OCI-LY7 (cell line): ENCODE results near the gene TRDN. TPM values are rescaled to one million over a fixed set of nuclear protein-coding genes. Genes with fewer than 3 reads are reported as not detected.
"Not testable (repeated sequence)": the region's sequence is repeated elsewhere in the genome, so short reads cannot be mapped to it uniquely, and the experiment has no call there.

Source experiments
- BruUV-seq: library from RNA; stranded (reverse); fragments of 400-500 nt; replicated peaks from 2 replicates; lab custom pipeline; 2021; lab: Mats Ljungman, UMichigan
- CTCF ChIA-PET: fragments of 300-600 bp; sonication (Branson Sonifier 250); formaldehyde crosslinking; loops from one replicate; lab custom pipeline; 2022; ENCODE audit warnings: antibody characterized with exemption; ENCODE audit not compliant: unreplicated experiment; lab: Charles Lee
- POLR2A ChIA-PET: fragments of 300-600 bp; sonication (Branson Sonifier 250); formaldehyde crosslinking; loops from one replicate; lab custom pipeline; 2022; ENCODE audit warnings: antibody characterized with exemption; lab: Charles Lee
- DNase-seq: peaks from one replicate; pipeline ENCODE4 v3.0.0-alpha.2; 2015; ENCODE audit warnings: low spot score
- H2AFZ ChIP-seq: fragments of 200-600 bp; sonication (generic), shearing (Covaris generic); 2 replicates; pipeline ENCODE4 v1.6.1; 2014; ENCODE audit warnings: mild to moderate bottlenecking, antibody characterized with exemption, low read length, moderate library complexity
- H3K27ac ChIP-seq: fragments of 200-600 bp; sonication (generic); 2 replicates; pipeline ENCODE4 v1.5.1; 2014; ENCODE audit warnings: mixed run types, low read depth, mild to moderate bottlenecking, moderate library complexity, low read length, inconsistent platforms; ENCODE audit not compliant: poor library complexity, severe bottlenecking
- H3K36me3 ChIP-seq: fragments of 200-600 bp; sonication (generic); 2 replicates; pipeline ENCODE4 v1.6.1; 2014; ENCODE audit warnings: mild to moderate bottlenecking, antibody characterized with exemption, low read length, moderate library complexity, mixed read lengths; ENCODE audit not compliant: insufficient read depth
- H3K4me1 ChIP-seq: fragments of 200-600 bp; sonication (generic); 2 replicates; pipeline ENCODE4 v1.5.1; 2014; ENCODE audit warnings: mild to moderate bottlenecking, low read length; ENCODE audit not compliant: insufficient read depth, poor library complexity, severe bottlenecking
- H3K4me2 ChIP-seq: fragments of 200-600 bp; sonication (generic); 2 replicates; pipeline ENCODE4 v1.6.1; 2014; ENCODE audit warnings: mild to moderate bottlenecking, low read length
- H3K4me3 ChIP-seq: fragments of 200-600 bp; sonication (generic); 2 replicates; pipeline ENCODE4 v1.5.1; 2014; ENCODE audit warnings: mild to moderate bottlenecking, low read depth, low read length; ENCODE audit not compliant: poor library complexity, severe bottlenecking
- H3K79me2 ChIP-seq: fragments of 200-600 bp; sonication (generic); 2 replicates; pipeline ENCODE4 v1.6.1; 2016; ENCODE audit warnings: low read depth, mild to moderate bottlenecking, low read length, moderate library complexity, mixed read lengths; ENCODE audit not compliant: insufficient read depth
- H3K9me2 ChIP-seq: fragments of 200-600 bp; sonication (generic); 2 replicates; pipeline ENCODE4 v1.6.1; 2016; ENCODE audit warnings: mild to moderate bottlenecking, low read length, mixed read lengths; ENCODE audit not compliant: insufficient read depth
- H3K9me3 ChIP-seq: fragments of 200-600 bp; sonication (generic); 2 replicates; pipeline ENCODE4 v1.6.1; 2014; ENCODE audit warnings: mild to moderate bottlenecking, mixed run types, low read length, mixed read lengths
- H4K20me1 ChIP-seq: fragments of 200-600 bp; sonication (generic); 2 replicates; pipeline ENCODE4 v1.6.1; 2014; ENCODE audit warnings: mild to moderate bottlenecking, antibody characterized with exemption, low read length, moderate library complexity, mixed read lengths; ENCODE audit not compliant: insufficient read depth
- EZH2phosphoT487 ChIP-seq: fragments of 200-600 bp; sonication (generic); IDR thresholded peaks from 2 replicates; pipeline ENCODE4 v1.6.1; 2018; ENCODE audit warnings: low read depth, borderline replicate concordance, mild to moderate bottlenecking, mixed run types, antibody characterized with exemption, low read length, moderate library complexity, mixed read lengths
- intact Hi-C: fragments of 100-400 bp; cut with micrococcal nuclease; formaldehyde crosslinking; loops from one replicate; pipeline ENCODE4 v1.10.0; 2022; ENCODE audit not compliant: unreplicated experiment
- total RNA-seq, 2 experiments: library from RNA; depleted of rRNA in 1 of 2; stranded (reverse); fragments of >200 nt in 1 of 2; shearing (Covaris generic) in 1 of 2; gene quantifications; 2 replicates each; pipeline ENCODE4 v1.2.3, GENCODE V29; 2014 to 2022
- TF ChIP-seq, protein P1 (sequence below): fragments of 200-600 bp; sonication (generic); conservative IDR thresholded peaks from 2 replicates; pipeline ENCODE4 v1.5.1; 2014; ENCODE audit warnings: mild to moderate bottlenecking, antibody characterized with exemption, low read length, moderate library complexity, mixed read lengths

The TRDN gene
- total RNA-seq, 2 experiments from 2014 or later, result not detected

DNA sequence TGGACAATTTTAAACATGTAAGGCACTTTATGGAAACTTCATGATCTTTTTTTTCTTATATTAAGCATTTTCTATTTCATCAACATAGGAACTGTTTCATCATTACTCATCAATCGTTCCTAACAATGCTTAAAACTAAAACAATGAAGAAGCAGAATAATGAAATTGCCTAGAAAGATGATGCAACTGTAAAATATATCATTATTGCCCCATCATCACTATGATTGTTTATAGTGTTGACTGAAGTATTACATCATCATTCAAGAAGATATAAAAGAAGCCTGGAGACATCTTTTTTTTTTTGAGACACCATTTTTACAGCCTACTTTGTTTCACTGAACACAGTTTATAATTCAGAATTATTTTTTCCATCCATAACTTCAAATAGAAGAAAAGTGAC lies 147.2 kb downstream of the TRDN start:
- H3K9me3 ChIP-seq, result no peaks in the 10 kb centered on the region
- no peak overlapping the region for H3K27ac ChIP-seq
- POLR2A ChIA-PET, result no interaction called here
- H3K9me2 ChIP-seq, result no peaks in the 10 kb centered on the region
- no peak overlapping the region for H3K4me2 ChIP-seq
- H2AFZ ChIP-seq, result no peak overlapping the region
- no peaks in the 10 kb centered on the region for H3K36me3 ChIP-seq
- no peak overlapping the region for H3K4me3 ChIP-seq
- CTCF ChIA-PET, result no interaction called here
- DNase-seq, result no peak
- no peaks in the 10 kb centered on the region for H4K20me1 ChIP-seq
- TF ChIP-seq, protein P1, sequence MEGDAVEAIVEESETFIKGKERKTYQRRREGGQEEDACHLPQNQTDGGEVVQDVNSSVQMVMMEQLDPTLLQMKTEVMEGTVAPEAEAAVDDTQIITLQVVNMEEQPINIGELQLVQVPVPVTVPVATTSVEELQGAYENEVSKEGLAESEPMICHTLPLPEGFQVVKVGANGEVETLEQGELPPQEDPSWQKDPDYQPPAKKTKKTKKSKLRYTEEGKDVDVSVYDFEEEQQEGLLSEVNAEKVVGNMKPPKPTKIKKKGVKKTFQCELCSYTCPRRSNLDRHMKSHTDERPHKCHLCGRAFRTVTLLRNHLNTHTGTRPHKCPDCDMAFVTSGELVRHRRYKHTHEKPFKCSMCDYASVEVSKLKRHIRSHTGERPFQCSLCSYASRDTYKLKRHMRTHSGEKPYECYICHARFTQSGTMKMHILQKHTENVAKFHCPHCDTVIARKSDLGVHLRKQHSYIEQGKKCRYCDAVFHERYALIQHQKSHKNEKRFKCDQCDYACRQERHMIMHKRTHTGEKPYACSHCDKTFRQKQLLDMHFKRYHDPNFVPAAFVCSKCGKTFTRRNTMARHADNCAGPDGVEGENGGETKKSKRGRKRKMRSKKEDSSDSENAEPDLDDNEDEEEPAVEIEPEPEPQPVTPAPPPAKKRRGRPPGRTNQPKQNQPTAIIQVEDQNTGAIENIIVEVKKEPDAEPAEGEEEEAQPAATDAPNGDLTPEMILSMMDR, result no peak
- TF ChIP-seq EZH2phosphoT487, result no peak
- H3K79me2 ChIP-seq, result no peaks in the 10 kb centered on the region
- BruUV-seq, result no TSS peak
- intact Hi-C loops, result no loop called here
- no peaks in the 10 kb centered on the region for H3K4me1 ChIP-seq

DNA sequence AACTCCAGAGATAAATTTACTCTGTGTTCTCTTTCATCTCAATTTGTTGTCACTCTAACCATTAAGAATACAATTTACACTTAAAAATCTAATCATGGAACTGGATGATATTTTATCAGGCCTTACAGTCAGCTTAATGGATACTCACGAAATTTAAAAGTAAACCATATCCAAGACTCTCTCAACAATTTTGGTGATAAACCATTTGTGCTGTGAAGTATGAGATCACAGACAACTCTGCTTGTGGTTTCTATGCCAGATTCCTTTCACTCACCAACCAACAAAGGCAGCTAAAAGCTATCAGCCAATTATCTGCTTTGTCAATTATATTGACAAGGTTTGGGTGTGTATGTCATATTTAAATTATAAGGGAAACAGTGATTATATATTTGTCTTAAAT lies 155.8 kb downstream of the TRDN start:
- Histone ChIP-seq H3K79me2 (no peaks in the 10 kb centered on the region), H2AFZ (no peak overlapping the region), H3K36me3 (no peaks in the 10 kb centered on the region), H3K4me1 (no peaks in the 10 kb centered on the region), H4K20me1 (no peaks in the 10 kb centered on the region), H3K4me2 (no peak overlapping the region), H3K9me2 (no peaks in the 10 kb centered on the region), H3K4me3 (no peak overlapping the region), H3K27ac (no peak overlapping the region), H3K9me3 (no peaks in the 10 kb centered on the region)
- no TSS peak for BruUV-seq
- no peak for TF ChIP-seq EZH2phosphoT487
- TF ChIP-seq, protein P1, result no peak
- CTCF ChIA-PET, result no interaction called here
- DNase-seq, result no peak
- POLR2A ChIA-PET, result no interaction called here
- intact Hi-C loops, result no loop called here

DNA sequence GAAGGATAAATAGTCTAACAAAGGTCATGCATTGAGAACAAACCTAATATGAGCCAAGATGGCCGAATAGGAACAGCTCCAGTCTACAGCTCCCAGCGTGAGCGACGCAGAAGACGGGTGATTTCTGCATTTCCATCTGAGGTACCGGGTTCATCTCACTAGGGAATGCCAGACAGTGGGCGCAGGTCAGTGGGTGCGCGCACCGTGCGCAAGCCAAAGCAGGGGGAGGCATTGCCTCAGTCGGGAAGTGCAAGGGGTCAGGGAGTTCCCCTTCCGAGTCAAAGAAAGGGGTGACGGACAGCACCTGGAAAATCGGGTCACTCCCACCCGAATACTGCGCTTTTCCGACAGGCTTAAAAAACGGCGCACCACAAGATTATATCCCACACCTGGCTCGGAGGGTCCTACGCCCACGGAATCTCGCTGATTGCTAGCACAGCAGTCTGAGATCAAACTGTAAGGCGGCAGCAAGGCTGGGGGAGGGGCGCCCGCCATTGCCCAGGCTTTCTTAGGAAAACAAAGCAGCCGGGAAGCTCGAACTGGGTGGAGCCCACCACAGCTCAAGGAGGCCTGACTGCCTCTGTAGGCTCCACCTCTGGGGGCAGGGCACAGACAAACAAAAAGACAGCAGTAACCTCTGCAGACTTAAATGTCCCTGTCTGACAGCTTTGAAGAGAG lies 164.6 kb downstream of the TRDN start:
- H3K4me1 ChIP-seq, H3K9me3 ChIP-seq, H3K4me2 ChIP-seq, CTCF ChIA-PET, intact Hi-C loops, H3K4me3 ChIP-seq, H2AFZ ChIP-seq, H3K79me2 ChIP-seq, POLR2A ChIA-PET, H3K36me3 ChIP-seq, BruUV-seq, H4K20me1 ChIP-seq, H3K27ac ChIP-seq, H3K9me2 ChIP-seq, DNase-seq: not testable (repeated sequence)
